Measurements from ENCODE around the gene ADRA2C. TPM values are rescaled to one million over a fixed set of nuclear protein-coding genes. Genes with fewer than 3 reads are reported as not detected.
A peak's percentile ranks its signal among the peaks of the same experiment; 100 is the strongest.

The ADRA2C gene
- total and polyA plus RNA-seq, 9 of the 15 experiments (the other 6 are each of a cell fraction or from before 2014, with no cell fraction given) = 0.06 to 0.58 (median 0.14) TPM; not detected in 2

- in situ Hi-C loops (cut with MboI) = no loop called here
- TF ChIP-seq MYNN (IDR thresholded peaks at IDR 0.05) (no peak), MYNN (CRISPR knock-in tag; IDR thresholded peaks at IDR 0.05) (0 out of 2 replicates have a peak, but pooled peaks have one; percentile 15), MAFF (IDR thresholded peaks at IDR 0.05; ENCODE audit: low read length) (no peak), DMBX1 (CRISPR knock-in tag; IDR thresholded peaks at IDR 0.05; ENCODE audit: borderline replicate concordance) (peak; percentile 24; the same call in 1 of the 2 replicates), CBX3 (IDR thresholded peaks at IDR 0.05; ENCODE audit: borderline replicate concordance in 1 of 2, low read length in 2 of 2) (peak in 1 of 2 experiments; percentile 16; a peak in 1 of 3 replicates), NR3C1 (CRISPR knock-in tag; IDR thresholded peaks at IDR 0.05) (peak; percentile 78; the same call in 1 of the 2 replicates), EHMT2 (IDR thresholded peaks at IDR 0.05) (peak; percentile 97), ZNF282 (CRISPR knock-in tag; IDR thresholded peaks at IDR 0.05) (no peak), MIER1 (IDR thresholded peaks at IDR 0.05; ENCODE audit: low read depth) (peak; percentile 93), SMARCB1 (IDR thresholded peaks at IDR 0.05; ENCODE audit: insufficient read length, low read depth) (no peak), RCOR1 (IDR thresholded peaks at IDR 0.05; ENCODE audit: borderline replicate concordance in 1 of 2, low read depth in 2 of 2, low read length in 2 of 2) (peak in 1 of 2 experiments; percentile 33; a peak in 1 of 4 replicates), CREM (IDR thresholded peaks at IDR 0.05; ENCODE audit: low read depth) (0 out of 2 replicates have a peak, but pooled peaks have one; percentile 14), PRMT5 (CRISPR knock-in tag; IDR thresholded peaks at IDR 0.05) (peak; percentile 79; the same call in 1 of the 2 replicates), ZBTB43 (CRISPR knock-in tag; IDR thresholded peaks at IDR 0.05) (no peak), POU5F1 (IDR thresholded peaks at IDR 0.05; ENCODE audit: borderline replicate concordance, low read depth, low read length, partially characterized antibody) (no peak)
- TF ChIP-seq, protein P1, sequence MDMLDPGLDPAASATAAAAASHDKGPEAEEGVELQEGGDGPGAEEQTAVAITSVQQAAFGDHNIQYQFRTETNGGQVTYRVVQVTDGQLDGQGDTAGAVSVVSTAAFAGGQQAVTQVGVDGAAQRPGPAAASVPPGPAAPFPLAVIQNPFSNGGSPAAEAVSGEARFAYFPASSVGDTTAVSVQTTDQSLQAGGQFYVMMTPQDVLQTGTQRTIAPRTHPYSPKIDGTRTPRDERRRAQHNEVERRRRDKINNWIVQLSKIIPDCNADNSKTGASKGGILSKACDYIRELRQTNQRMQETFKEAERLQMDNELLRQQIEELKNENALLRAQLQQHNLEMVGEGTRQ (CRISPR knock-in tag; IDR thresholded peaks at IDR 0.05) = peak; percentile 13; the same call in 1 of the 2 replicates
- TF ChIP-seq, protein P2, sequence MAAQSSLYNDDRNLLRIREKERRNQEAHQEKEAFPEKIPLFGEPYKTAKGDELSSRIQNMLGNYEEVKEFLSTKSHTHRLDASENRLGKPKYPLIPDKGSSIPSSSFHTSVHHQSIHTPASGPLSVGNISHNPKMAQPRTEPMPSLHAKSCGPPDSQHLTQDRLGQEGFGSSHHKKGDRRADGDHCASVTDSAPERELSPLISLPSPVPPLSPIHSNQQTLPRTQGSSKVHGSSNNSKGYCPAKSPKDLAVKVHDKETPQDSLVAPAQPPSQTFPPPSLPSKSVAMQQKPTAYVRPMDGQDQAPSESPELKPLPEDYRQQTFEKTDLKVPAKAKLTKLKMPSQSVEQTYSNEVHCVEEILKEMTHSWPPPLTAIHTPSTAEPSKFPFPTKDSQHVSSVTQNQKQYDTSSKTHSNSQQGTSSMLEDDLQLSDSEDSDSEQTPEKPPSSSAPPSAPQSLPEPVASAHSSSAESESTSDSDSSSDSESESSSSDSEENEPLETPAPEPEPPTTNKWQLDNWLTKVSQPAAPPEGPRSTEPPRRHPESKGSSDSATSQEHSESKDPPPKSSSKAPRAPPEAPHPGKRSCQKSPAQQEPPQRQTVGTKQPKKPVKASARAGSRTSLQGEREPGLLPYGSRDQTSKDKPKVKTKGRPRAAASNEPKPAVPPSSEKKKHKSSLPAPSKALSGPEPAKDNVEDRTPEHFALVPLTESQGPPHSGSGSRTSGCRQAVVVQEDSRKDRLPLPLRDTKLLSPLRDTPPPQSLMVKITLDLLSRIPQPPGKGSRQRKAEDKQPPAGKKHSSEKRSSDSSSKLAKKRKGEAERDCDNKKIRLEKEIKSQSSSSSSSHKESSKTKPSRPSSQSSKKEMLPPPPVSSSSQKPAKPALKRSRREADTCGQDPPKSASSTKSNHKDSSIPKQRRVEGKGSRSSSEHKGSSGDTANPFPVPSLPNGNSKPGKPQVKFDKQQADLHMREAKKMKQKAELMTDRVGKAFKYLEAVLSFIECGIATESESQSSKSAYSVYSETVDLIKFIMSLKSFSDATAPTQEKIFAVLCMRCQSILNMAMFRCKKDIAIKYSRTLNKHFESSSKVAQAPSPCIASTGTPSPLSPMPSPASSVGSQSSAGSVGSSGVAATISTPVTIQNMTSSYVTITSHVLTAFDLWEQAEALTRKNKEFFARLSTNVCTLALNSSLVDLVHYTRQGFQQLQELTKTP (IDR thresholded peaks at IDR 0.05; ENCODE audit: low read depth in 1 of 2, partially characterized antibody in 2 of 2) = peak in 1 of 2 experiments; percentile 36
Measured at GRCh38 chr4:3791910-3792542, 25.8 kb downstream of the ADRA2C start.

More at GRCh38 chr4:3791910-3792542, 25.8 kb downstream of the ADRA2C start:
- Histone ChIP-seq H3K9me3 (replicated peaks; ENCODE audit: control insufficient read depth, insufficient read depth, low read depth, low read length) (no peaks in the 10 kb centered on the region), H3K27ac (ENCODE audit: extremely low read depth, low read depth, low read length) (no peak overlapping the region), H3K27me3 (ENCODE audit: control insufficient read depth in 2 of 2, insufficient read depth in 2 of 2, low read length in 2 of 2) (peaks cover 0 to 18% of the 10 kb centered on the region in 2 experiments; a peak in 2 of 5 replicates), H3K36me3 (ENCODE audit: control insufficient read depth, insufficient read depth, low read length) (no peaks in the 10 kb centered on the region), H3K9ac (ENCODE audit: insufficient read depth in 1 of 2, low read depth in 2 of 2, low read length in 2 of 2) (no peak overlapping the region), H3K9me1 (ENCODE audit: control insufficient read depth, insufficient read depth, low read length) (peaks cover 2% of the 10 kb centered on the region), H4K20me1 (replicated peaks; ENCODE audit: control insufficient read depth, insufficient read depth, low read length) (0 out of 2 replicates have a peak, but pooled peaks cover 11% of the 10 kb centered on the region), H3K4me3 (no peak overlapping the region), H3K79me2 (ENCODE audit: control insufficient read depth, insufficient read depth, low read length) (no peaks in the 10 kb centered on the region), H3K4me2 (ENCODE audit: insufficient read depth, low read length) (no peak overlapping the region), H2AFZ (ENCODE audit: low read depth, low read length) (no peak overlapping the region), H3K4me1 (replicated peaks in 1 of 2; ENCODE audit: control insufficient read depth in 2 of 2, insufficient read depth in 2 of 2, low read length in 2 of 2) (no peaks in the 10 kb centered on the region)
- POLR2A ChIA-PET = interaction anchor here (0.5 to 0.6 kb wide), 2 partner anchors 21 to 60 kb away, joined by 3 read pairs; no protein-coding TSS in a partner anchor
- FAIRE-seq = no peak
- CTCF ChIA-PET (ENCODE audit: low intra/inter-chr PET ratio) = no interaction called here
- peak; percentile 85 for ATAC-seq
- peak; percentile 46 to 66 (median 56) for DNase-seq (ENCODE audit: extremely low read depth in 1 of 4, low spot score in 3 of 4)
- BruUV-seq (replicated peaks) = no TSS peak
- 2% methylated on average over 11 of the region's 13 CpGs for WGBS (ENCODE audit: insufficient coverage, low coverage, missing lambda C conversion rate)
- intact Hi-C loops (cut with micrococcal nuclease) = no loop called here

All from K562 (cell line).